Right lobe of liver (tissue), 4 donors: ENCODE data around the gene SRR.

ENCODE experiments used
- CTCF ChIP-seq, 4 donors: fragments of 200-600 bp in 3 of 4; fragments of 450-650 bp in 1 of 4; IDR thresholded peaks; one replicate each; pipeline versions ENCODE4 v1.5.1 to v1.8.0; 2016 to 2022; ENCODE audit warnings: antibody characterized with exemption in 4 of 4, mild to moderate bottlenecking in 2 of 4
- POLR2A ChIP-seq: fragments of 450-650 bp; IDR thresholded peaks from one replicate; pipeline ENCODE4 v1.6.1; 2017; ENCODE audit warnings: antibody characterized with exemption, mild to moderate bottlenecking
- donor health status: DM: no; HTN: no; CAD: no.
- donor health status: DM: no; HTN: no; CAD: no.
- donor health status: DM: no; HTN: yes; CAD: no.

DNA sequence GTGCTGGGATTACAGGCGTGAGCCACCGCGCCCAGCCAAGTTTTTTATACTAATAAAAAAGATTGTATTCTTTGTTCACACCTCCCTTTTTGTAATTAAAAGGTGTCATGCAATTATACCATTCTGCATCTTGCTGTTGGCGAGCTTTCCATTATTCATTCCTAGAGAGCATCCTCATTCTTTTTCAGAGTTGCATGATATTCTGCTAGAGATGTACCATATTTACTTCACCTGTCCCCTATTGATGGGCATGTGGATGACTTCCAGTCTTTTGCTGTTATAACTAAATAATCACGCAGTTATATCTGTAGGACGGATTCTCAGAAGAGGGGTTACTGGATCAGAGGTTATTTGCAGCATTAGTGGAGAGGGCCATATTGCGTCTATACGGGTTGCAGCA, 50.6 kb downstream of the SRR start:
- TF ChIP-seq CTCF (IDR thresholded peaks at IDR 0.05) (no peak), POLR2A (no peak)
